ENCODE measurements around the gene TNFRSF6B. TPM values are rescaled to one million over a fixed set of nuclear protein-coding genes. Genes with fewer than 3 reads are reported as not detected.
"Not testable (repeated sequence)": the region's sequence is repeated elsewhere in the genome, so short reads cannot be mapped to it uniquely, and the experiment has no call there.

TNFRSF6B gene
- total and polyA plus RNA-seq, 9 donors: 0.55 to 2.4 (median 1.4) TPM

DNA sequence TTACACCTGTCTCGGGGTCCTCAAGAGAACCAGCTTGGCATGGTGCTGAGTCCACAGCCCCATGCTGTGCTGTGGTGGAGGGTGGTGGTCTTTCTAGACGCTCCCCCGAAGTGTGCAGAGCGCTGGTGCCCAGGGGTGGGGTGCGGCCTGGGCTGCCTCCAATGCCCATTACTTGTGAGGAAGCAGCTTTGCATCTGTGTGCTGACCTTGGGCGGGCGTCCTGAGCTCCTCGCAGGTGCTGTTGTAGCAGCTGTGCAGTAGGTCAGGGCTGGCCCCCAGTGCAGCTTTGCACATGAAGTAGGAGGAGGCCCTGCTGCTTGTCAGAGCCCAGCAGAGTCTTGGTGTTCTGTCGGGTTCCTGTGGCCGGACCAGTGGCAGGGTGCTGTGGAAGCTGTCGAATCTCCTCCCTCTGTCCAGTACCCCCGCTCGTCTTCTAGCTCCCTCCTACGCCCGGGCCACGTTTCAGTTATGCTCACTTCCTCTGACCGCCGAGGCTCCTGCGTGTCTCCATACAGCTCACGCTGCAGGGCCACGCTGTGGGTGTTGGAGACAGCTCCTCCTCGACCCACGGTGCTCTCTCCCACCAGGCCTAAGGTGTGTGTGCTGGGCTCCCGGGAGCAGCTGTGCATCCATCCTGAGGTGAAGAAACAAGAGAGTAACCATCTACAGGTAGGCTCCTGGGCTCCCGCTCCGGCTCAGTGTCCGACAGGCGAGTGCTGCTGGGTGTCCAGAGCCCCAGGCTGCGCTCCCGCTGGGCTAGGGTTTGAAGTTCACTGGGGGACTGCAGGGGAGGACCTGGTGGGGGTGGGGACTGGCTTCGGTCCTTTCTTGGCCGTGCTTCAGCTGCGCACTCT is 34.3 kb upstream of the TNFRSF6B start:
- Histone ChIP-seq H3K27me3 (ENCODE audit: control insufficient read depth, insufficient read depth, low read length) (no peaks in the 10 kb centered on the region), H3K4me1 (ENCODE audit: control insufficient read depth, insufficient read depth, low read length) (peaks cover 17% of the 10 kb centered on the region), H3K4me3 (ENCODE audit: low read length) (no peak overlapping the region), H3K36me3 (ENCODE audit: control insufficient read depth, insufficient read depth, low read length) (peaks cover 62% of the 10 kb centered on the region), H3K9me3 (replicated peaks; ENCODE audit: control insufficient read depth, low read depth, low read length) (no peaks in the 10 kb centered on the region), H3K27ac (ENCODE audit: low read length) (no peak overlapping the region)
- DNase-seq: no peak
- WGBS (ENCODE audit: insufficient coverage): 93% methylated on average over 28 of the region's 33 CpGs

GRCh38 chr20:63662813-63663189 is 33.7 kb upstream of the TNFRSF6B start:
- Histone ChIP-seq H3K4me1 (ENCODE audit: control insufficient read depth, insufficient read depth, low read length) (peaks cover 11% of the 10 kb centered on the region), H3K36me3 (ENCODE audit: control insufficient read depth, insufficient read depth, low read length) (peaks cover 67% of the 10 kb centered on the region), H3K9me3 (replicated peaks; ENCODE audit: control insufficient read depth, low read depth, low read length) (no peaks in the 10 kb centered on the region), H3K27ac (ENCODE audit: low read length) (no peak overlapping the region), H3K4me3 (ENCODE audit: low read length) (no peak overlapping the region), H3K27me3 (ENCODE audit: control insufficient read depth, insufficient read depth, low read length) (no peaks in the 10 kb centered on the region)
- DNase-seq: no peak
- WGBS (ENCODE audit: insufficient coverage): 86% methylated on average over 4 of the region's 9 CpGs

- Histone ChIP-seq H3K4me1 (ENCODE audit: control insufficient read depth, insufficient read depth, low read length) (peaks cover 9% of the 10 kb centered on the region), H3K27me3 (ENCODE audit: control insufficient read depth, insufficient read depth, low read length) (no peaks in the 10 kb centered on the region), H3K4me3 (ENCODE audit: low read length) (no peak overlapping the region), H3K27ac (ENCODE audit: low read length) (no peak overlapping the region), H3K9me3 (replicated peaks; ENCODE audit: control insufficient read depth, low read depth, low read length) (no peaks in the 10 kb centered on the region), H3K36me3 (ENCODE audit: control insufficient read depth, insufficient read depth, low read length) (peaks cover 73% of the 10 kb centered on the region)
- 88% methylated on average over 23 of the region's 26 CpGs for WGBS (ENCODE audit: insufficient coverage)
- DNase-seq: no peak
These were observed 33.0 kb upstream of the TNFRSF6B start for GRCh38 chr20:63663332-63664066.

DNA sequence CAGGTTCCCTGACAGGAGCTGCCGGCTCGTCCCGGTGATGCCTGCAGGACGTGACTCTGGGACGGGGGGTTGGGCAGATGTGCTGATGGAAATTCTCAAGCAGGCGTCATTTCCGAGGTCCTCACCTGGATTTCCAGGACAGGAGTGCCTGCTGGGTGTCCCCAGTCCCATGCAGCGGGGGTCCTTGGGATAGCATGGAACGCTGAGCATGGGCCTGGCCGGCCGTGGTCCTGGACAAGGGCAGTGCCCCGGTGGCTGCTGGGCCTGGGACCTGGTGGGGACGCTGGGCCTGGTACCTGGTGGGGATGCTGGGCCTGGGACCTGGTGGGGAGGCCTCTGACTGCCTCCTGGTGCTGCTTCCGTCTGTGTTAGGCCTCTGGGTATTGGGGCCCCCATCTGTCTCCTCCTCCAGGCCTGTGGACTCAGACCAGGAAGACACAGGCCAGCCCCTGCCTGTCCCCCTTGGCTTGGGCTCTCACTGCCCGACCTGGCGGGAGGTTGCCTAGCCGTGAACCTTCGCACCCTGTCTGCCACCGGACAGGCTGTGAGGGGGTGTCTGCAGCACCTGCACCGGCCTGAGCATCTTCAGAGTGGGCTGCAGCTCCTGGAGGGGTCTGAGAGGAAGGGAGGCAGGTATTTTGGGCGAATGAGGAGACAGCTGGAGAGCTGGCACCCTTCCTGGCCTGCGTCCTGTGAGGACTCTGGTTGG is 32.2 kb upstream of the TNFRSF6B start:
- no peaks in the 10 kb centered on the region for H3K9me3 ChIP-seq (replicated peaks; ENCODE audit: control insufficient read depth, low read depth, low read length)
- H3K27me3 ChIP-seq (ENCODE audit: control insufficient read depth, insufficient read depth, low read length): no peaks in the 10 kb centered on the region
- WGBS (ENCODE audit: insufficient coverage): 83% methylated on average over 18 of the region's 22 CpGs
- no peak overlapping the region for H3K4me3 ChIP-seq (ENCODE audit: low read length)
- H3K27ac ChIP-seq (ENCODE audit: low read length): no peak overlapping the region
- peaks cover 76% of the 10 kb centered on the region for H3K36me3 ChIP-seq (ENCODE audit: control insufficient read depth, insufficient read depth, low read length)
- DNase-seq: no peak
- H3K4me1 ChIP-seq (ENCODE audit: control insufficient read depth, insufficient read depth, low read length): peaks cover 3% of the 10 kb centered on the region

DNA sequence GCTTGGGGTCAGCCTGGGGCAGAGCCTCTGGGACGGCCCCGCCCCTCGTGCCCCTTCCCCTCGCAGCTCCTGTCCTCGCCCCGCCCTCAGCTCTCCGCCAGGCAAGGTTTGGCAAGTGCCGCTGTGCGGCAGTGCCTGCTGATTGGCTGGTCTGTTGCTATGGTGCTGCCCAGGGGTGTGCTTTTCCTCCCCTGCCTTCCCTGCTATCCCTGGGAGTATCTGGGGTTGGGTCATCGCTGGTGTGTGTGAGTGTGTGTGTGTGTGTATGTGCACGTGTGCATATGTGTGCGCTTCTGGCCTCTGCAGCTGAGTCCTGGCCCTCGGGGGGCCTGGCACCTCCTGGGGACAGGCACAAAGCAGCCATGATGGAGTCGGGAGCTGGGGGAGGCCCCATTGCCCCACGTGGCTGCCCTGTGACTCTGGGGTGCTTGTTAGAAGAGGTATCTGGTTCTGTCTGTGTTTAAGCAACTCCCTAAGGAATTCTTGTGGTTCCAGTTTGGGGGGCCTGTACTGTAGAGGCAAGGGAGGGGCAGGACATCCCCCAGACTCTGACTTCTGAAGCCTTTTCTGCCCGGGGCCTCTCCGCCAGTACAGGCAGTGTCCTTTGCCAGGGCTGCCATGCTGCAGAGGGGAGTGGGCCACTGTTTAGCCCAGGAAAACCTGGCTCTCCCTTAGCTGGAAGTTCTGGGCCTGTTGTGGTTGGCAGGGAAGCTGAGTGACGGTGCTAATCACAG is 31.4 kb upstream of the TNFRSF6B start:
- Histone ChIP-seq H3K36me3 (ENCODE audit: control insufficient read depth, insufficient read depth, low read length) (peaks cover 76% of the 10 kb centered on the region), H3K27ac (ENCODE audit: low read length) (no peak overlapping the region), H3K4me3 (ENCODE audit: low read length) (no peak overlapping the region), H3K9me3 (replicated peaks; ENCODE audit: control insufficient read depth, low read depth, low read length) (no peaks in the 10 kb centered on the region), H3K4me1 (ENCODE audit: control insufficient read depth, insufficient read depth, low read length) (no peaks in the 10 kb centered on the region), H3K27me3 (ENCODE audit: control insufficient read depth, insufficient read depth, low read length) (no peaks in the 10 kb centered on the region)
- WGBS (ENCODE audit: insufficient coverage): 64% methylated on average over 10 of the region's 18 CpGs
- no peak for DNase-seq

DNA sequence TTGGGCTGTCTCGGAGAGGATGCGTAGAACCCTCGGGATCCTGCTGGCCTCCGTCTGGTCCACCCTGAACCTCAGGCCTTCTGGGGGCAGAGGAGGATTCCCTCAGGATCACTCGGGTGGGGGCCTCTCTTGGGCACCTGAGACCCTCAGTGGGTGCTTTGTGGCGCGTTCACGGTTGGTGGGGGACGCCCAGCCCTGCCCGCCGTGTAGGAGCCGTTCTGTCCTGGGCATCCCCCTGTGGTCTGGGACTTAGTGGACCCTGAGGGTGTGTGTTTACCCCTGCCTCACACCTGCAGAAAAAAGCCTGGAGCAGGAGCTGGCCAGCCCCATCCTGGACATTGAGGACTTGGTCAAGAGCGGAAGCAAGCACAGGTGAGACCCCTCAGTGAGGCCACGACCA is 30.7 kb upstream of the TNFRSF6B start:
- H3K27ac ChIP-seq (ENCODE audit: low read length): no peak overlapping the region
- no peak overlapping the region for H3K4me3 ChIP-seq (ENCODE audit: low read length)
- no peaks in the 10 kb centered on the region for H3K4me1 ChIP-seq (ENCODE audit: control insufficient read depth, insufficient read depth, low read length)
- H3K36me3 ChIP-seq (ENCODE audit: control insufficient read depth, insufficient read depth, low read length): peaks cover 75% of the 10 kb centered on the region
- 90% methylated on average over 13 of the region's 14 CpGs for WGBS (ENCODE audit: insufficient coverage)
- H3K9me3 ChIP-seq (replicated peaks; ENCODE audit: control insufficient read depth, low read depth, low read length): no peaks in the 10 kb centered on the region
- H3K27me3 ChIP-seq (ENCODE audit: control insufficient read depth, insufficient read depth, low read length): no peaks in the 10 kb centered on the region
- no peak for DNase-seq

DNA sequence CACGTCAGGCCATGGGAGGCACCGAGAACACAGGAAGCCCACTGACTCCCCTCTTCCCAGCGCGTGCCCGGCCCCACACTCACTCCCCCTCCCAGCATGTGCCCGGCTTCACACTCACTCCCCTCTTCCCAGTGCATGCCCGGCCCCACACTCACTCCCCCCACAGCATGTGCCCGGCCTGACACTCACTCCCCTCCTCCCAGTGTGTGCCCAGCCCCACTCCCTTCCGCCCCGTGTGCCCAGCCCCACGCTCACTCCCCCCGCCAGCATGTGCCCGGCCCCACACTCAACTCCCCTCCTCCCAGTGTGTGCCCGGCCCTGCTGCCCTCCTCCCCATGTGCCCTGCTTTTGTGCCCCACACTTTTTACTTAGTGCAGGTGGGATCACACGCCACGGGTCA is 28.6 kb upstream of the TNFRSF6B start:
- Histone ChIP-seq H3K27ac (ENCODE audit: low read length) (no peak overlapping the region), H3K36me3 (ENCODE audit: control insufficient read depth, insufficient read depth, low read length) (peaks cover 68% of the 10 kb centered on the region), H3K27me3 (ENCODE audit: control insufficient read depth, insufficient read depth, low read length) (no peaks in the 10 kb centered on the region), H3K4me3 (ENCODE audit: low read length) (no peak overlapping the region), H3K9me3 (replicated peaks; ENCODE audit: control insufficient read depth, low read depth, low read length) (no peaks in the 10 kb centered on the region), H3K4me1 (ENCODE audit: control insufficient read depth, insufficient read depth, low read length) (no peaks in the 10 kb centered on the region)
- DNase-seq: no peak
- WGBS (ENCODE audit: insufficient coverage): 92% methylated on average over 16 of the region's 16 CpGs

- Histone ChIP-seq H3K27ac (ENCODE audit: low read length) (no peak overlapping the region), H3K36me3 (ENCODE audit: control insufficient read depth, insufficient read depth, low read length) (peaks cover 63% of the 10 kb centered on the region), H3K4me3 (ENCODE audit: low read length) (no peak overlapping the region), H3K4me1 (ENCODE audit: control insufficient read depth, insufficient read depth, low read length) (no peaks in the 10 kb centered on the region), H3K9me3 (replicated peaks; ENCODE audit: control insufficient read depth, low read depth, low read length) (no peaks in the 10 kb centered on the region), H3K27me3 (ENCODE audit: control insufficient read depth, insufficient read depth, low read length) (no peaks in the 10 kb centered on the region)
- no peak for DNase-seq
- WGBS (ENCODE audit: insufficient coverage): 95% methylated on average over 10 of the region's 11 CpGs
These were observed 28.1 kb upstream of the TNFRSF6B start for GRCh38 chr20:63668351-63668750.

DNA sequence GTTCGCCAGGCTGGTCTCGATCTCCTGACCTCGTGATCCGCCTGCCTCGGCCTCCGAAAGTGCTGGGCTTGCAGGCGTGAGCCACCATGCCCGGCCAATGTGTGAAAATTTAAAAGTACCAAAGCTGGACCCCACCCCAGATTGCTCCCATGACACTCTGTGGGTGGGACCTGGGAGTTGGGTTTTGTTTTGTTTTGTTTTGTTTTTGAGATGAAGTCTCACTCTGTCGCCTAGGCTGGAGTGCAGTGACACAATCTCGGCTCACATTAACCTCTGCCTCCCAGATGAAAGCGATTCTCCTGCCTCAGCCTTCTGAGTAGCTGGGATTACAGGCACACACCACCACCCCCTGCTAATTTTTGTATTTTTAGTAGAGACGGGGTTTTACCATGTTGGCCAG is 24.8 kb upstream of the TNFRSF6B start:
- not testable (repeated sequence) for H3K4me3 ChIP-seq (ENCODE audit: low read length); H3K27me3 ChIP-seq (ENCODE audit: control insufficient read depth, insufficient read depth, low read length); DNase-seq; H3K4me1 ChIP-seq (ENCODE audit: control insufficient read depth, insufficient read depth, low read length); H3K9me3 ChIP-seq (replicated peaks; ENCODE audit: control insufficient read depth, low read depth, low read length); H3K27ac ChIP-seq (ENCODE audit: low read length)
- peaks cover 58% of the 10 kb centered on the region for H3K36me3 ChIP-seq (ENCODE audit: control insufficient read depth, insufficient read depth, low read length)
- 97% methylated on average over 6 of the region's 12 CpGs for WGBS (ENCODE audit: insufficient coverage)

Measured in muscle of leg (tissue), 11 donors.